ENCODE results near the gene SYNGR4.

SYNGR4 gene

GRCh38 chr19:48341515-48342413 lies 22.4 kb upstream of the SYNGR4 start:
- DNase-seq (ENCODE audit: low spot score): no peak

- no peak for DNase-seq (ENCODE audit: low spot score)
These were observed 21.8 kb upstream of the SYNGR4 start for GRCh38 chr19:48342414-48342738.

- DNase-seq (ENCODE audit: low spot score): no peak
These were observed 21.2 kb upstream of the SYNGR4 start for GRCh38 chr19:48342841-48343540.

GRCh38 chr19:48344892-48345291 lies 19.3 kb upstream of the SYNGR4 start:
- no peak for DNase-seq (ENCODE audit: low spot score)

GRCh38 chr19:48346191-48346590 lies 18.0 kb upstream of the SYNGR4 start:
- no peak for DNase-seq (ENCODE audit: low spot score)

- DNase-seq (ENCODE audit: low spot score): no peak
These were observed 16.1 kb upstream of the SYNGR4 start for GRCh38 chr19:48348045-48348444.

GRCh38 chr19:48348737-48349136 lies 15.4 kb upstream of the SYNGR4 start:
- DNase-seq (ENCODE audit: low spot score): no peak

- DNase-seq (ENCODE audit: low spot score): no peak
These were observed 13.3 kb upstream of the SYNGR4 start for GRCh38 chr19:48350856-48351255.

- peak; percentile 77 for DNase-seq (ENCODE audit: low spot score)
These were observed 12.8 kb upstream of the SYNGR4 start for GRCh38 chr19:48351341-48351752.

- no peak for DNase-seq (ENCODE audit: low spot score)
These were observed 10.5 kb upstream of the SYNGR4 start for GRCh38 chr19:48353677-48354076.

GRCh38 chr19:48354332-48354992 lies 9.7 kb upstream of the SYNGR4 start:
- DNase-seq (ENCODE audit: low spot score): no peak

GRCh38 chr19:48355365-48355954 lies 8.7 kb upstream of the SYNGR4 start:
- DNase-seq (ENCODE audit: low spot score): no peak

- no peak for DNase-seq (ENCODE audit: low spot score)
These were observed 5.0 kb upstream of the SYNGR4 start for GRCh38 chr19:48359123-48359522.

GRCh38 chr19:48361912-48362311 lies 2.3 kb upstream of the SYNGR4 start:
- no peak for DNase-seq (ENCODE audit: low spot score)

GRCh38 chr19:48362716-48363499 lies 1.3 kb upstream of the SYNGR4 start:
- peak; percentile 94 for DNase-seq (ENCODE audit: low spot score)

- DNase-seq (ENCODE audit: low spot score): no peak
These were observed 712 bp upstream of the SYNGR4 start for GRCh38 chr19:48363500-48363809.

- DNase-seq (ENCODE audit: low spot score): no peak
These were observed 606 bp downstream of the SYNGR4 start for GRCh38 chr19:48364598-48365348.

- no peak for DNase-seq (ENCODE audit: low spot score)
These were observed 1.4 kb downstream of the SYNGR4 start for GRCh38 chr19:48365602-48366001.

- no peak for DNase-seq (ENCODE audit: low spot score)
These were observed 3.7 kb downstream of the SYNGR4 start for GRCh38 chr19:48367855-48368254.

- no peak for DNase-seq (ENCODE audit: low spot score)
These were observed 4.8 kb downstream of the SYNGR4 start for GRCh38 chr19:48368936-48369335.

GRCh38 chr19:48370955-48371354 lies 6.8 kb downstream of the SYNGR4 start:
- DNase-seq (ENCODE audit: low spot score): no peak
